GM10847 (cell line): ENCODE data around the gene KRTAP3-1.
"Not testable (repeated sequence)": the region's sequence is repeated elsewhere in the genome, so short reads cannot be mapped to it uniquely, and the experiment has no call there.

ENCODE experiments used
- POLR2A ChIP-seq: IDR thresholded peaks from 2 replicates; pipeline ENCODE4 v1.6.1; 2011; ENCODE audit not compliant: insufficient read length; ENCODE audit errors: extremely low read depth

KRTAP3-1 gene

GRCh38 chr17:41008811-41009210 lies at the start of gene KRTAP3-1:
Gene KRTAP3-1, minus strand, starts transcription at chr17:41009128. Its CDS starts 54 bp downstream, at chr17:41009074.
- no peak for TF ChIP-seq POLR2A

DNA sequence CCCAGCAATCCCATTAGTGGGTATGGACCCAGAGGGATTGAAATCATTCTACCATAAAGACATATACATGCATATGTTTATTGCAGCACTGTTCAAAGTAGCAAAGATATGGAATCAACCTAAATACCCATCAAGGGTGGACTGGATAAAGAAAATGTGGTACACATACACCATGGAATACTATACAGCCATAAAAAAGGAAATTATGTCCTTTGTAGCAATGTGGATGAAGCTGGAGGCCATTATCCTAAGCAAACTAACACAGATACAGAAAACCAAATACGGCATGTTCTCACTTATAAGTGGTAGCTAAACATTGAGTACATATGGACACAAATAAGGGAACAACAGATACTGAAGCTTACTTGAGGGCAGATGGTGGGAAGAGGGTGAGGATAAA lies 48.6 kb upstream of the KRTAP3-1 start:
- TF ChIP-seq POLR2A = no peak

GRCh38 chr17:41055130-41055529 lies 46.2 kb upstream of the KRTAP3-1 start, which contains the start of gene KRTAP2-2:
Gene KRTAP2-2, minus strand, starts transcription at chr17:41055230. Its CDS starts 19 bp downstream, at chr17:41055211.
- not testable (repeated sequence) for TF ChIP-seq POLR2A

- TF ChIP-seq POLR2A = no peak
These were observed 45.1 kb upstream of the KRTAP3-1 start for GRCh38 chr17:41054025-41054424.

GRCh38 chr17:41052566-41052965 lies 43.6 kb upstream of the KRTAP3-1 start:
- TF ChIP-seq POLR2A = no peak

GRCh38 chr17:41049110-41049509 lies 40.2 kb upstream of the KRTAP3-1 start:
- TF ChIP-seq POLR2A = no peak

- no peak for TF ChIP-seq POLR2A
These were observed 39.5 kb upstream of the KRTAP3-1 start for GRCh38 chr17:41048441-41048840.

DNA sequence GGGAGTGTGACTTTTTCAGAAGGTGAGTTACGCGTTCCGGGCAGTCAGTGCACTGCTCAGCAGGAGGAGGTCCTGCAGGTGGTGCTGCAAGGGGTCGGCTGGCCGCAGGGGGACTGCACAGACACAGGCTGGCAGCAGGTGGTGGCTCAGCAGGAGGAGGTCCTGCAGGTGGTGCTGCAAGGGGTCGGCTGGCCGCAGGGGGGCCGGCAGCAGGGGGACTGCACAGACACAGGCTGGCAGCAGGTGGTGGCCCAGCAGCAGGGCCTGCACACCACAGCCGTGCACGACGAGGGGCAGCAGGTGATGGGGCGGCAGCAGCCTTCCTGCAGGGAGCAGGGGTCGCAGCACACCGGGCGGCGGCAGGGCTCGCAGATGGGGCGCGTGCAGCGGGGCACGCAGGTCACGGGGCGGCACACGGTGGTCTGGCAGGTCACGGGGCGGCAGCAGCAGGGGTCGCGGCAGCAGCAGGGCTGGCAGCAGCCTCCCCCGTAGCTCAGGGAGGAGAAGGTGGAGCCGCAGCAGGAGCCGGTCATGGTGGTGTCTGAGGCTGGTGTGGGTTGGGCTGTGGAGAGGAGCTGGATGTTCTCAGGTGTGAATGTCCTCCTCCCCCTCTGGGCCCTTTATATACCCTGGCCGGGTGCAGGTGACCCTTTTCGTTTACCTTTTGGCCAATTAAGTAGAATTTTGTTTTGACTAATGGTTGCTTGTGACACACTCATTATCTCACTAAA lies 38.0 kb upstream of the KRTAP3-1 start, which contains the start of gene KRTAP2-1:
Gene KRTAP2-1, minus strand, starts transcription at position 582 of the 731 bp plus-strand sequence. Its CDS starts 49 bp downstream, at position 533.
- TF ChIP-seq POLR2A = not testable (repeated sequence)

GRCh38 chr17:41042953-41043352 lies 34.0 kb upstream of the KRTAP3-1 start:
- TF ChIP-seq POLR2A = no peak

DNA sequence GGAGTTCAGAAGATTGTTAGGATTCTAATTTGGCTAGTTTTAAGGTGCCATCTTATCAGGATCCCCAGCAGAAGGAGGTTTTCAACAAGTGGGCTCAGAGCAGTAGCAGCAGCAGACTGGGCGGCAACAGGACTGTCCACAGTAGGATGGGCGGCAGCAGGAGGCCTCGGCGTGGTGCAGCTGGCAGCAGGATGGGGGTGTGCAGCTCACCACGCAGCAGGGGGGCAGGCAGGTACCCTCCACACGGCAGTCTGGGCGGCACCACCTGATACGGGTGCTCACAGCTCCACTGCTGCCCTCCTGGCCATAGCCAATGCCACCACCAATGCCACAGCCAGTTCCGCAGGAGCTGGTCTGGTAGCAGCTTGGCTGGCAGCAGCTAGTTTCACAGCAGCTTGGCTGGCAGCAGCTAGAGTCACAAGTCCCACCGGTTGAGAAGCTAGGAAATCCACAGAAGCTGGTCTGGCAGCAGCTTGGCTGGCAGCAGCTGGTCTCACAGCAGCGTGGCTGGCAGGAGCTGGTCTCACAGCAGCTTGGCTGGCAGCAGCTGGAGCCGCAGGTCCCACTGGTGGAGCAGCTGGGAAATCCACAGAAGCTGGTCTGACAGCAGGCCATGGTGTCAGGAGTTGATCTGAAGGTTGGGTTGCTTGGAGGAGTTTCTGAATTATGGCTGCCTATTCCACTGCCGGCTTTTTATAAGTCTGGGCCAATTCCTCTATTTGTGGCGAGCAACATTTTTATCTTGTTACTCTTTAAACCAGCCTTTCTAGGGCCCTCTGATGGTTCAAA lies 32.0 kb upstream of the KRTAP3-1 start, which contains the start of gene KRTAP1-1:
Gene KRTAP1-1, minus strand, starts transcription at position 668 of the 789 bp plus-strand sequence. Its CDS starts 53 bp downstream, at position 615.
- TF ChIP-seq POLR2A = not testable (repeated sequence)

DNA sequence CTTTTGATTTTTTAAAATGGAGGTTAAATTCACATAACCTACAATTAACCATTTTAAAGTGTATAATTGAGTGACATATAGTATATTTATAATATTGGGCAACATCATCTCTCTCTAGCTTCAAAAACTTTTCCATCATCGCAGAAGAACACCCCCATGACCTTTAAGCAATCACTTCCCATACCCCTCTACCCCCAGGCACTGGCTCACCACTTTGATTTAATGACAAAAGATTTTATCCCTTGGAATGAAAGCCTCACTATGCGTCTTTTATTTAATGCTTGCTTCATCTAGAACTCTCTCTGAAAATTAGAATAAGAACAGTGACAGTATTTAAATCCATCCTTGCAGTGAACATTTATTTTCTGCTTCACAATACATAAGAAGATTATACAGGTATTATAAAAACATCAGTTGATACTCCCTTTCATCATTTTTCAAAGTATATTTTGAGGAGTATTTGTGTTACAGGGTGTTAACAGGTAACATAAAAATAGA lies 29.0 kb upstream of the KRTAP3-1 start:
- TF ChIP-seq POLR2A = no peak

DNA sequence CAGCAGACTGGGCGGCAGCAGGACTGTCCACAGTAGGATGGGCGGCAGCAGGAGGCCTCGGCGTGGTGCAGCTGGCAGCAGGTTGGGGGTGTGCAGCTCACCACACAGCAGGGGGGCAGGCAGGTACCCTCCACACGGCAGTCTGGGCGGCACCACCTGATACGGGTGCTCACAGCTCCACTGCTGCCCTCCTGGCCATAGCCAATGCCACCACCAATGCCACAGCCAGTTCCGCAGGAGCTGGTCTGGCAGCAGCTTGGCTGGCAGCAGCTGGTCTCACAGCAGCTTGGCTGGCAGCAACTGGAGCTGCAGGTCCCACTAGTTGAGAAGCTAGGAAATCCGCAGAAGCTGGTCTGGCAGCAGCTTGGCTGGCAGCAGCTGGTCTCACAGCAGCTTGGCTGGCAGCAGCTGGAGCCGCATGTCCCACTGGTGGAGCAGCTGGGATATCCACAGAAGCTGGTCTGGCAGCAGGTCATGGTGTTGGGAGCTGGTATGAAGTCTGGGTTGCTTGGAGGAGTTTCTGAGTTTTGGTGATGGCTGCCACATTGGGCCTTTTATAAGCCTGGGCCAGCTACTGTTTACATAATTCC lies 25.5 kb upstream of the KRTAP3-1 start, which contains the start of gene KRTAP1-3:
Gene KRTAP1-3, minus strand, starts transcription at position 529 of the 590 bp plus-strand sequence. Its CDS starts 53 bp downstream, at position 476.
- TF ChIP-seq POLR2A = not testable (repeated sequence)

DNA sequence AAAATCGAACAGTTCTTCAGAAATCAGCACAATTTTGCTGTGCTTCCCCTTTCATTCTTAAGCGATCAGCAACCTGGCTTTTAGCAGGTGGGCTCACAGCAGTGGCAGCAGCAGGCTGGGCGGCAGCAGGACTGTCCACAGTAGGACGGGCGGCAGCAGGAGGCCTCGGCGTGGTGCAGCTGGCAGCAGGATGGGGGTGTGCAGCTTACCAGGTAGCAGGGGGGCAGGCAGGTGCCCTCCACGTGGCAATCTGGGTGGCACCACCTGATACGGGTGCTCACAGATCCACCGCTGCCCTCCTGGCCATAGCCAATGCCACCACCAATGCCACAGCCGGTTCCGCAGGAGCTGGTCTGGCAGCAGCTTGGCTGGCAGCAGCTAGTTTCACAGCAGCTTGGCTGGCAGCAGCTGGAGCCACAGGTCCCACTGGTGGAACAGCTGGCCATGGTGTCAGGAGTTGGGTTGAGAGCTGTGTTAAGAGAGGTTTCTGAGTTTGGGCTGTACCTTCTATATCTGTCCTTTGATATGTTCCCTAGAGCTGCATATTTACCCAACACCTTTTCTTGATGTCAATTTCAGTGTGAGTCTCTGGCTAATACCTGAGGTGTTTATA lies 20.8 kb upstream of the KRTAP3-1 start, which contains the start of gene KRTAP1-4:
Gene KRTAP1-4, minus strand, starts transcription at position 563 of the 613 bp plus-strand sequence. Its CDS starts 117 bp downstream, at position 446.
- no peak for TF ChIP-seq POLR2A

GRCh38 chr17:41026715-41027471 lies 18.0 kb upstream of the KRTAP3-1 start, which contains the start of gene KRTAP1-5:
Gene KRTAP1-5, minus strand, starts transcription at chr17:41027208. Its CDS starts 53 bp downstream, at chr17:41027155.
- no peak for TF ChIP-seq POLR2A
